ENCODE measurements around the gene NLRP1. TPM values are rescaled to one million over a fixed set of nuclear protein-coding genes. Genes with fewer than 3 reads are reported as not detected.

Gene NLRP1
- total RNA-seq, 3 donors from 2014 or later, result 13.0 to 14.9 (median 14.7) TPM

GRCh38 chr17:5555254-5555653 is 29.1 kb downstream of the NLRP1 start:
- DNase-seq (no peak), ATAC-seq (no peak)
- Mint-ChIP-seq H3K36me3 (ENCODE audit: insufficient read depth) (peaks cover 51% of the 10 kb centered on the region), H3K4me3 (no peak overlapping the region), H3K4me1 (ENCODE audit: low read depth) (peaks cover 3% of the 10 kb centered on the region), H3K9me3 (no peaks in the 10 kb centered on the region), H3K27me3 (ENCODE audit: low read depth) (no peaks in the 10 kb centered on the region)

- DNase-seq (no peak), ATAC-seq (no peak)
- peaks cover 49% of the 10 kb centered on the region for H3K36me3 Mint-ChIP-seq (ENCODE audit: insufficient read depth)
- peaks cover 3% of the 10 kb centered on the region for H3K4me1 Mint-ChIP-seq (ENCODE audit: low read depth)
- no peaks in the 10 kb centered on the region for H3K9me3 Mint-ChIP-seq
- H3K27me3 Mint-ChIP-seq (ENCODE audit: low read depth), result no peaks in the 10 kb centered on the region
- H3K4me3 Mint-ChIP-seq, result no peak overlapping the region
Observed at GRCh38 chr17:5553479-5553878, 30.8 kb downstream of the NLRP1 start.

GRCh38 chr17:5552841-5553240 is 31.5 kb downstream of the NLRP1 start:
- Mint-ChIP-seq H3K4me1 (ENCODE audit: low read depth) (peaks cover 3% of the 10 kb centered on the region), H3K27me3 (ENCODE audit: low read depth) (no peaks in the 10 kb centered on the region), H3K4me3 (no peak overlapping the region), H3K36me3 (ENCODE audit: insufficient read depth) (peaks cover 49% of the 10 kb centered on the region), H3K9me3 (no peaks in the 10 kb centered on the region)
- no peak for DNase-seq
- no peak for ATAC-seq

GRCh38 chr17:5545051-5545987 is 39.0 kb downstream of the NLRP1 start:
- peaks cover 49% of the 10 kb centered on the region for H3K36me3 Mint-ChIP-seq (ENCODE audit: insufficient read depth)
- no peaks in the 10 kb centered on the region for H3K4me1 Mint-ChIP-seq (ENCODE audit: low read depth)
- no peaks in the 10 kb centered on the region for H3K27me3 Mint-ChIP-seq (ENCODE audit: low read depth)
- H3K4me3 Mint-ChIP-seq, result no peak overlapping the region
- no peaks in the 10 kb centered on the region for H3K9me3 Mint-ChIP-seq
- no peak for DNase-seq
- no peak for ATAC-seq

GRCh38 chr17:5544115-5544514 is 40.2 kb downstream of the NLRP1 start:
- Mint-ChIP-seq H3K4me1 (ENCODE audit: low read depth) (no peaks in the 10 kb centered on the region), H3K36me3 (ENCODE audit: insufficient read depth) (peaks cover 57% of the 10 kb centered on the region), H3K4me3 (no peak overlapping the region), H3K27me3 (ENCODE audit: low read depth) (no peaks in the 10 kb centered on the region), H3K9me3 (no peaks in the 10 kb centered on the region)
- DNase-seq (no peak), ATAC-seq (no peak)

GRCh38 chr17:5541610-5542202 is 42.6 kb downstream of the NLRP1 start:
- DNase-seq (no peak), ATAC-seq (no peak)
- H3K4me1 Mint-ChIP-seq (ENCODE audit: low read depth), result no peaks in the 10 kb centered on the region
- H3K4me3 Mint-ChIP-seq, result no peak overlapping the region
- peaks cover 46% of the 10 kb centered on the region for H3K36me3 Mint-ChIP-seq (ENCODE audit: insufficient read depth)
- H3K9me3 Mint-ChIP-seq, result no peaks in the 10 kb centered on the region
- H3K27me3 Mint-ChIP-seq (ENCODE audit: low read depth), result no peaks in the 10 kb centered on the region

- H3K4me3 Mint-ChIP-seq, result no peak overlapping the region
- no peaks in the 10 kb centered on the region for H3K27me3 Mint-ChIP-seq (ENCODE audit: low read depth)
- DNase-seq, result no peak
- no peaks in the 10 kb centered on the region for H3K9me3 Mint-ChIP-seq
- no peaks in the 10 kb centered on the region for H3K4me1 Mint-ChIP-seq (ENCODE audit: low read depth)
- ATAC-seq, result no peak
- peaks cover 45% of the 10 kb centered on the region for H3K36me3 Mint-ChIP-seq (ENCODE audit: insufficient read depth)
Observed at GRCh38 chr17:5540321-5540720, 44.0 kb downstream of the NLRP1 start.

GRCh38 chr17:5539286-5539685 is 45.0 kb downstream of the NLRP1 start:
- Mint-ChIP-seq H3K36me3 (ENCODE audit: insufficient read depth) (peaks cover 45% of the 10 kb centered on the region), H3K9me3 (no peaks in the 10 kb centered on the region), H3K4me3 (no peak overlapping the region), H3K27me3 (ENCODE audit: low read depth) (no peaks in the 10 kb centered on the region), H3K4me1 (ENCODE audit: low read depth) (no peaks in the 10 kb centered on the region)
- DNase-seq (no peak), ATAC-seq (no peak)

- Mint-ChIP-seq H3K27me3 (ENCODE audit: low read depth) (no peaks in the 10 kb centered on the region), H3K9me3 (no peaks in the 10 kb centered on the region), H3K36me3 (ENCODE audit: insufficient read depth) (peaks cover 38% of the 10 kb centered on the region), H3K4me1 (ENCODE audit: low read depth) (no peaks in the 10 kb centered on the region), H3K4me3 (no peak overlapping the region)
- ATAC-seq (no peak), DNase-seq (no peak)
Observed at GRCh38 chr17:5536866-5537650, 47.3 kb downstream of the NLRP1 start.

GRCh38 chr17:5535436-5535835 is 48.9 kb downstream of the NLRP1 start:
- H3K36me3 Mint-ChIP-seq (ENCODE audit: insufficient read depth), result peaks cover 42% of the 10 kb centered on the region
- no peaks in the 10 kb centered on the region for H3K4me1 Mint-ChIP-seq (ENCODE audit: low read depth)
- H3K27me3 Mint-ChIP-seq (ENCODE audit: low read depth), result no peaks in the 10 kb centered on the region

GRCh38 chr17:5533486-5534315 is 50.6 kb downstream of the NLRP1 start:
- DNase-seq (no peak), ATAC-seq (no peak)
- Mint-ChIP-seq H3K4me1 (ENCODE audit: low read depth) (no peaks in the 10 kb centered on the region), H3K36me3 (ENCODE audit: insufficient read depth) (peaks cover 39% of the 10 kb centered on the region), H3K4me3 (no peak overlapping the region), H3K27me3 (ENCODE audit: low read depth) (no peaks in the 10 kb centered on the region), H3K9me3 (no peaks in the 10 kb centered on the region)

More at GRCh38 chr17:5535436-5535835, 48.9 kb downstream of the NLRP1 start:
- DNase-seq (no peak), ATAC-seq (no peak)
- Mint-ChIP-seq H3K4me3 (no peak overlapping the region), H3K9me3 (no peaks in the 10 kb centered on the region)

GRCh38 chr17:5532581-5532980 is 51.7 kb downstream of the NLRP1 start:
- Mint-ChIP-seq H3K4me1 (ENCODE audit: low read depth) (no peaks in the 10 kb centered on the region), H3K27me3 (ENCODE audit: low read depth) (no peaks in the 10 kb centered on the region), H3K4me3 (no peak overlapping the region), H3K36me3 (ENCODE audit: insufficient read depth) (peaks cover 42% of the 10 kb centered on the region), H3K9me3 (no peaks in the 10 kb centered on the region)
- DNase-seq (no peak), ATAC-seq (no peak)

GRCh38 chr17:5531085-5531418 is 53.3 kb downstream of the NLRP1 start:
- Mint-ChIP-seq H3K36me3 (ENCODE audit: insufficient read depth) (peaks cover 37% of the 10 kb centered on the region), H3K27me3 (ENCODE audit: low read depth) (no peaks in the 10 kb centered on the region), H3K4me3 (no peak overlapping the region), H3K9me3 (no peaks in the 10 kb centered on the region), H3K4me1 (ENCODE audit: low read depth) (peaks cover 10% of the 10 kb centered on the region)
- DNase-seq, result no peak
- ATAC-seq, result no peak
